SH-SY5Y (cell line): ENCODE measurements around the gene STK40.

Experiments used
- GATA2 ChIP-seq: IDR thresholded peaks from 2 replicates; pipeline ENCODE4 v1.6.1; 2011; ENCODE audit warnings: mild to moderate bottlenecking, low read depth, low read length
- GATA3 ChIP-seq: IDR thresholded peaks from 2 replicates; pipeline ENCODE4 v1.6.1; 2011; ENCODE audit warnings: low read depth, mild to moderate bottlenecking, low read length, moderate library complexity

DNA sequence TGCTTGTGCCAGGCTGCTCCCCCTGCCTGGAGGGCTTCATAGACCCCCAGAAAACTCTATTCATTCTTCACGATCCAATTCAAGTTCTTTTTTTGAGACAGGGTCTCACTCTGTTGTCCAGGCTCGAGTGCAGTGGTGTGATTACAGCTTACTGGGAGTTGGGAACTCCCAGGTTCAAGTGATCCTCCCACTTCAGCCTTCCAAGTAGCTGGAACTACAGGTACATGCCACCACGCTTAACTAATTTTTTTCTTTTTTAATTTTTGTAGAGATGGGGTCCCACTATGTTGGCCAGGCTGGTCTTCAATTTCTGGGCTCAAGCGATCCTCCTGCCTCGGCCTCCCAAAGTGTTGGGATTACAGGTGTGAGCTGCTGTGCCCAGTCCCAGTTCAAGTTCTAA, 4.3 kb downstream of the STK40 start:
- no peak for TF ChIP-seq GATA2
- no peak for TF ChIP-seq GATA3
